ENCODE measurements around the gene NAT16.

- no peak for TF ChIP-seq CTCF (IDR thresholded peaks at IDR 0.05 in 2 of 3, conservative IDR thresholded peaks at IDR 0.05 in 1 of 3; ENCODE audit: control insufficient read depth in 2 of 3, extremely low read depth in 1 of 3, insufficient read depth in 1 of 3, low read depth in 3 of 3, low read length in 3 of 3)
- no peak for TF ChIP-seq EP300 (IDR thresholded peaks at IDR 0.05; ENCODE audit: borderline replicate concordance in 1 of 2, control insufficient read depth in 1 of 2, low read depth in 2 of 2, low read length in 2 of 2)
- no peak for TF ChIP-seq ZSCAN29 (IDR thresholded peaks at IDR 0.05)
- no peak for TF ChIP-seq JUND (IDR thresholded peaks at IDR 0.05; ENCODE audit: low read depth, low read length)
- TF ChIP-seq EZH2 (IDR thresholded peaks at IDR 0.05; ENCODE audit: borderline replicate concordance, control insufficient read depth, low read depth, low read length) = 0 out of 2 replicates have a peak, but pooled peaks have one; percentile 24
- TF ChIP-seq FOXM1 (IDR thresholded peaks at IDR 0.05; ENCODE audit: low read depth, low read length) = no peak
- TF ChIP-seq MAX (IDR thresholded peaks at IDR 0.05; ENCODE audit: low read depth, low read length) = no peak
- no peak for TF ChIP-seq TCF12 (IDR thresholded peaks at IDR 0.05; ENCODE audit: low read depth, low read length)
- TF ChIP-seq TAF1 (IDR thresholded peaks at IDR 0.05; ENCODE audit: borderline replicate concordance, low read depth, low read length) = no peak
Observed at GRCh38 chr7:101164071-101164840, 15.8 kb downstream of the NAT16 start.

Measured in GM12878 (cell line).